Lower lobe of right lung (tissue), 2 donors: ENCODE results near the gene TRAF1. TPM values are rescaled to one million over a fixed set of nuclear protein-coding genes. Genes with fewer than 3 reads are reported as not detected.

Experiments
- ATAC-seq, 2 donors: fragments of 200-7000 bp; cut with Tn5 transposase; one replicate each; pipeline ENCODE4 v1.9.1; 2020 to 2022; ENCODE audit warnings: mild to moderate bottlenecking in 2 of 2, moderate library complexity in 2 of 2
- DNase-seq: peaks from one replicate; pipeline ENCODE4 v3.0.0-alpha.2; 2020
- H3K27ac ChIP-seq: fragments of 200-600 bp; one replicate; pipeline ENCODE4 v1.8.0; 2022
- H3K27me3 ChIP-seq: fragments of 200-600 bp; one replicate; pipeline ENCODE4 v1.8.0; 2022; ENCODE audit warnings: low read depth
- H3K36me3 ChIP-seq: fragments of 200-600 bp; one replicate; pipeline ENCODE4 v1.8.0; 2022; ENCODE audit warnings: mild to moderate bottlenecking
- H3K4me1 ChIP-seq: fragments of 200-600 bp; one replicate; pipeline ENCODE4 v1.8.0; 2022
- H3K4me3 ChIP-seq: fragments of 200-600 bp; one replicate; pipeline ENCODE4 v1.8.0; 2022; ENCODE audit warnings: mild to moderate bottlenecking
- H3K9me3 ChIP-seq: fragments of 200-600 bp; one replicate; pipeline ENCODE4 v1.8.0; 2022
- CTCF ChIP-seq: fragments of 200-600 bp; IDR thresholded peaks from one replicate; pipeline ENCODE4 v1.8.0; 2022; ENCODE audit warnings: antibody characterized with exemption, mild to moderate bottlenecking
- intact Hi-C: fragments of 100-400 bp; cut with DNase I; formaldehyde crosslinking; loops from one replicate; pipeline ENCODE4 v1.11.0; 2022
- total RNA-seq: library from RNA; stranded (reverse); fragmentation: NEBNext Ultra II Directional; extraction: Animal tissue kit (Norgen Biotek cat#: 25700); gene quantifications from one replicate; pipeline ENCODE4 v1.2.1, GENCODE V29; 2021
- donor health status: DM: no; HTN: yes; CAD: no; lungs with severe emphysema.

The TRAF1 gene
- total RNA-seq, 1 donor from 2014 or later: 5.8 TPM

DNA sequence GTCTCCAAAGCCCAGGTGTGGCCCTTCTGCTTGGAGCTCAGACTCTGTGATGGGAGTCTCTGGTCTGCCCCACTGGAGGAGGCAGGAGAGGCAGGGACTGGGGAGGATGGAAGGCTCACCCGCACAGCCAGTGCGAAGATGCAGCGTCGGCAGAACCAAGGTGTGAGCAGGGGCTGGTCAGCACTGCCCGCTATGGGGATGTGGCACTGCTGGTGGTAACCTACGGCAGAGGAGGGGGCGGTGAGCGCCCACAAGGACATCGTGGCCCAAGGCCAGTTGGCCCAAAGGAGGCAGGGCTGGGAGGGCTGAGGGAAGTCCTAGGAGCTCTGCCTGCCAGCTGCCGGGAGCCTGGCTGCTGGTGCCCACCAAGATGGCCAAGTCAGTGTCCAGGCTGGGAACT is 56.9 kb downstream of the TRAF1 start:
- no peak for TF ChIP-seq CTCF
- Histone ChIP-seq H3K27me3 (no peaks in the 10 kb centered on the region), H3K4me1 (peaks cover 16% of the 10 kb centered on the region), H3K27ac (peak overlapping the region; percentile 86), H3K9me3 (no peaks in the 10 kb centered on the region), H3K4me3 (no peak overlapping the region), H3K36me3 (peaks cover 39% of the 10 kb centered on the region)
- peak; percentile 51 for DNase-seq
- intact Hi-C loops: no loop called here
- ATAC-seq: no peak

- H3K4me3 ChIP-seq: peak overlapping the region; percentile 68
- H3K4me1 ChIP-seq: peaks cover 16% of the 10 kb centered on the region
- no peak for TF ChIP-seq CTCF
- H3K27ac ChIP-seq: peak overlapping the region; percentile 86
- no peak for DNase-seq
- intact Hi-C loops: no loop called here
- no peaks in the 10 kb centered on the region for H3K27me3 ChIP-seq
- ATAC-seq: no peak
- H3K36me3 ChIP-seq: peaks cover 39% of the 10 kb centered on the region
- H3K9me3 ChIP-seq: no peaks in the 10 kb centered on the region
Measured at GRCh38 chr9:120869360-120869687, 57.3 kb downstream of the TRAF1 start.

GRCh38 chr9:120868676-120869359 is 57.8 kb downstream of the TRAF1 start:
- peak; percentile 51 for TF ChIP-seq CTCF
- DNase-seq (peak; percentile 99), ATAC-seq (peak; percentile 98)
- Histone ChIP-seq H3K27ac (peak overlapping the region; percentile 87), H3K4me3 (peak overlapping the region; percentile 68), H3K27me3 (no peaks in the 10 kb centered on the region), H3K9me3 (no peaks in the 10 kb centered on the region), H3K4me1 (peaks cover 16% of the 10 kb centered on the region), H3K36me3 (peaks cover 37% of the 10 kb centered on the region)
- intact Hi-C loops: no loop called here

- no peaks in the 10 kb centered on the region for H3K9me3 ChIP-seq
- intact Hi-C loops: no loop called here
- peak overlapping the region; percentile 87 for H3K27ac ChIP-seq
- TF ChIP-seq CTCF: peak; percentile 9
- no peak for DNase-seq
- no peaks in the 10 kb centered on the region for H3K27me3 ChIP-seq
- H3K4me3 ChIP-seq: peak overlapping the region; percentile 68
- H3K4me1 ChIP-seq: peaks cover 16% of the 10 kb centered on the region
- H3K36me3 ChIP-seq: peaks cover 37% of the 10 kb centered on the region
- peak in 1 of 2 donors; percentile 60 for ATAC-seq
Measured at GRCh38 chr9:120868339-120868675, 58.3 kb downstream of the TRAF1 start.

DNA sequence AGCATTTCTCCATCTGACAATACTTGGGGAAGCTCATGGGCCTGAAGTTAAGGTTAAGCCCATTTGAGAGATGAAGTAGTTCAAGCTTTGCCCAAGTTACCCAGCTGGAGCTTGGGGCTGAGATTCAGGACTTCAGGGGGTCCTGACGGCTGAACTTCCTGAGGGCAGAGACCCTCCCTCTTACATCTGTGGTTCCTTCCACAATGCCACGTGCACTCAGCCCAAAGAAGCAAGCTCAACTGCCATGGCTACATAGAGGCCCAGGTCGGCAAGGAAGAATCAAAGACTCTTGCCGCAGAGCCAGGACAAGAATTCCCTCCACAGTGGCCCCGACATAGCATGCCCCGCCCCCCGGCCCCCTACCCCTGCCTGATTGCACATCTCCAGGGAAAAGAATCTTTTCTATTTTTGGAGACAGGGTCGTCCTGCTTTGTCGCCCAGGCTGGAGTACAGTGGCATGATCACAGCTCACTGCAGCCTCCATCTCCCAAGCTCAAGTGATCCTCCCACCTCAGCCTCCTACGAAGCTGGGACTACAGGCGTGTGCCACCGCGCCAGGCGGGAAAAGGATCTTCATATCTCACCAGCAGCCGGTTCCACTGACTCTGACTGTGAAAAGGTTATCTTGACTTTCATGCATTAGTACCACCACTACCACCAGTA is 58.8 kb downstream of the TRAF1 start:
- no peaks in the 10 kb centered on the region for H3K9me3 ChIP-seq
- no peak for ATAC-seq
- peak overlapping the region; percentile 68 for H3K4me3 ChIP-seq
- no peaks in the 10 kb centered on the region for H3K27me3 ChIP-seq
- peaks cover 16% of the 10 kb centered on the region for H3K4me1 ChIP-seq
- peak overlapping the region; percentile 87 for H3K27ac ChIP-seq
- intact Hi-C loops: no loop called here
- DNase-seq: no peak
- TF ChIP-seq CTCF: no peak
- H3K36me3 ChIP-seq: peaks cover 38% of the 10 kb centered on the region
